ENCODE results near the gene EDEM2.
"Not testable (repeated sequence)": the region's sequence is repeated elsewhere in the genome, so short reads cannot be mapped to it uniquely, and the experiment has no call there.

The EDEM2 gene

DNA sequence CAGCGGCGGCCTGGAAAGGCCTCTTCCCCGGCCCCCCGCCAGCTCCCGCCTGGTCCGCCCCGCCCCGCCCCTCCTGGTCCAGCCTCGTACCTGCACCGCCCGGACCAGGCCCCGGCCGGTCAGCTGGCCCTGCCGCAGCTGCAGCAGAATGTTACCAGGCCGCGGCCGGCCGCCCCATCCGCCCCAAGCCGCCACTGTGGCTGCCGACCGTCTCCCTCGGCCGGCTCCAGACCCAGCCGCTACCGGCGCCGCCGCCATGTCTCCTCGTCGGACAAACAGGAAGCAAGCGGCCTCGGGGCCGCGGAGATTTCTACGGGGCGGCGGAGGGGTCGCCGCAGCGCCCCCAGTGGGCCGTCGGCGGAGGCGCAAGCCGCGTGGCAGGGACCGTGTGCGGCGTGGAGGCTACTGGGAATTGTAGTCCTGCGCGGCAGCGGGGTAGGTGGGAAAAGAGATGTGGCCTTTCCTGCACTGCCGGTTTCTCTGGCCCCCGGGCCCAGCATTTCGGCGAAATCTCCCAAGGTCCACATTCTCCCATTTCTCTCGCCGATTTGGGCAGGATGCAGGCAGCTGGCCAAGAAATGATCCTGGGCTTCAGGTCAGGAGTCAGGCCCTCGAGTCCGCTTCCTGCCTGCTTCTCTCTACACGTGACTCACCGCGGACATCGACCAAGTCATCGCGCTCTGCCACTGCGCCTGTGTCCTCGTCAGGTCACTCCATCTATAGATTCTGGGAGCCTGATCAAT, 54.4 kb downstream of the EDEM2 start, which contains the start of gene TRPC4AP:
TSS of gene TRPC4AP (minus strand) at position 284 of the 743 bp plus-strand sequence. CDS start at position 258, 26 bp downstream.
- TF ChIP-seq ZNF274 (IDR thresholded peaks at IDR 0.05; ENCODE audit: low read depth, low read length), result no peak
- H3K4me3 ChIP-seq (ENCODE audit: low read length), result peak within 1 kb of the TSS; percentile 91

DNA sequence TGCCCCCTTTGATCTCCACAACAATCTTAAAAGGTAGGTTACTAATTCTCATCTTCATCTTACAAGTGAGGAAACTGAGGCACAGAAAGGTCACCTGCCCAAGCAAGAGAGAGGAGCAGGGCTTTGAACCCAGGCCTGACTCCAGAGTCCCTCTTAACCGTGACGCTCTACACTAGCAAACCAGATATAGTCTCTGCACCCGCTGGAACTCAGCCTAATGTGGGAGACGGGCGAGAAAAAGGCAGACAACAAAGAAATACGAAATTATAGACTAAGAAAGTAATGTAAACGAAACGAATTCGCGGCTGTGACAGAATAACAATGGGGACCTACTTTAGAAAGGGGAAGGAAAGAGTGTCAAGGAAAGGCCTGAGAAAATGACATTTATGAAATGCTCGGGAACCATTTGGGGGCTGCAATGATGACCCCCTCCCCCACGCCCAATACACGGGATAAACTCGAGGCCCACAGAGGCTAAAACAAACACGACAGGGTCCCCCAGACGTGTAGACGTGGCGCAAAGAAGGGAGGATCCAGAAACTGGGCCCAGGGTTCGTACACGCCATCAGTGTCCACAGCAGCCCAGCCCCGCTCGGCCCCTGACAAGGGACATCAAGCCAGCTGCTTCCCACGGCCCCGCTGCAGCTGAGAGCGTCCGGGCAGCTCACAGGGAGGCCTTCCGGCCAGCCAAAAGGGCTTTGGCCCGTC, 55.2 kb downstream of the EDEM2 start:
- H3K4me3 ChIP-seq (ENCODE audit: low read length), result peak overlapping the region; percentile 91
- no peak for TF ChIP-seq ZNF274 (IDR thresholded peaks at IDR 0.05; ENCODE audit: low read depth, low read length)

DNA sequence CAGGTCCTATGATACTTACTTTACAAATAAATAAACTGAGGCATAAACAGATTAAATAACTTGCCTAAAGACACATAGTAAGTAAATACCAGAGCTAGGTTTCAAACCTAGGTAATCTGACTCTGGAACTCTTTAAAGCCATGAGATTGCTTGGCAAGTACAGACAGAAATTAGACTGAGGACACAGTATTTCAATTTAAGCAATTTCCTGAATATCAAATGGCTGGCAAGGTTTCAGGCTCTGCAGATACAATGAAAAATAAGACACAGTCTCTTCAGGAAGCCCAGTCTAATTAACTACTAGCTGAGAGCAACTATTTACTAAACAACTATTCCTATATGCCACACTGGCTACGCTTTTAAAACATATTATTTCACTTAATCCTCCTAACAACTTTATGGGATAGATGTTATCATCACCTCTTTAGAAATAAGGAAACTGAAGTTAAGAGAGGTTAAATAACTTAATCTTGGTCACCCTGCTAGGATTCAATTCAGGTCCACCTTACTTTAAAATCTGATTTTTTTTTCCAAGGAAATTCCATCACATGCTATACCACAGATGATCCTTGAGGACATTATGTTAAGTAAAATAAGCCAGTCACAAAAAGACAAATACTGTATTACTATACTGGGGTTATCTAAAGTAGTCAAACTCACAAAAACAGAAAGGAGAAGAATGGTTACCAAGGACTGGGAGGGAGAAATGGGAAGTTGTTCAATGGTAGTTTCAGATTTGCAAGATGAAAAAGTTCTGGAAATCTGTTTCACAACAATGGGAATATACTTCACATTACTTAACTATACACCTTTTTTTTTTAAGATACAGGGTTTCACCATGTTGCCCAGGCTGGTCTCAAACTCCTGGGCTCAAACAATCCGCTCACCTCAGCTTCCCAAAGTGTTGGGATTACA, 58.6 kb downstream of the EDEM2 start:
- no peak overlapping the region for H3K4me3 ChIP-seq (ENCODE audit: low read length)

DNA sequence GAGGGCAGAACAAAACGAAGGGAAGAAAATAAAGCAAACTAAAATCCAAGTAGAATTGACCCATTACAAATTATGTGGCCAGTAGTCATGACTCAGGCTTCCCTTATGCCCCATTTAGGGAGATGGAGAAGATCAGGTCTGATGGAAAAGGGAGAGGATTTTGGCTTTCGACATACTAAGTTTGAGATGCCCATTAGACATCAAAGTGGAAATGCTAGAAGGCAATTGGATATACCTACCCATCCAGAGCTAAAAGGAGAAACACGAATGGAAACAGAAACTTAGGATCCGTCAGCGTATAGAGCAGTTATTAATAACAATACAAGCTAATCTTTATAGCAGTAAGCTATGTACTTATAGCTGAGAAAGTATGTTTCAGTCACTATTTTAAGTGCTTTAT, 59.3 kb downstream of the EDEM2 start:
- no peak overlapping the region for H3K4me3 ChIP-seq (ENCODE audit: low read length)
- TF ChIP-seq ZNF274 (IDR thresholded peaks at IDR 0.05; ENCODE audit: low read depth, low read length), result no peak

More for the DNA sequence above, 58.6 kb downstream of the EDEM2 start:
- no peak for TF ChIP-seq ZNF274 (IDR thresholded peaks at IDR 0.05; ENCODE audit: low read depth, low read length)

DNA sequence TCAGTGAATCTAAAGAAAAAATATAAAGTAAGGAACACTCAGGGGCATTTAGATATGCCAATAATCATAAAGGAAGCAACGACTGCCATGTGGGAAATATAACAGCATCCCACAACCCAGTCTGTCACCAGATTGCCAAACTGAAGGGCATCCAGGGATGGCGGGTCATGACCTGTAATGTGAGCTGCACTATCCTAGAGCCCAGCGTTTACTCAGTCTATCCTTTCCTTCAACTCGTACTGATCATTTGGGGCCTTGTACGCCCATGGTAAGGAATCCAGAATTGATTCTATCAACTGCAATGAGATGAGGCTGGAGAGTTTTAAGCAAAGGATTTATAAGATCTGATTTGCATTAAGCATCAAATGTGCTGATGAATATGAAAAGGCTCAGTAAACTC, 59.8 kb downstream of the EDEM2 start:
- no peak for TF ChIP-seq ZNF274 (IDR thresholded peaks at IDR 0.05; ENCODE audit: low read depth, low read length)
- H3K4me3 ChIP-seq (ENCODE audit: low read length), result no peak overlapping the region

DNA sequence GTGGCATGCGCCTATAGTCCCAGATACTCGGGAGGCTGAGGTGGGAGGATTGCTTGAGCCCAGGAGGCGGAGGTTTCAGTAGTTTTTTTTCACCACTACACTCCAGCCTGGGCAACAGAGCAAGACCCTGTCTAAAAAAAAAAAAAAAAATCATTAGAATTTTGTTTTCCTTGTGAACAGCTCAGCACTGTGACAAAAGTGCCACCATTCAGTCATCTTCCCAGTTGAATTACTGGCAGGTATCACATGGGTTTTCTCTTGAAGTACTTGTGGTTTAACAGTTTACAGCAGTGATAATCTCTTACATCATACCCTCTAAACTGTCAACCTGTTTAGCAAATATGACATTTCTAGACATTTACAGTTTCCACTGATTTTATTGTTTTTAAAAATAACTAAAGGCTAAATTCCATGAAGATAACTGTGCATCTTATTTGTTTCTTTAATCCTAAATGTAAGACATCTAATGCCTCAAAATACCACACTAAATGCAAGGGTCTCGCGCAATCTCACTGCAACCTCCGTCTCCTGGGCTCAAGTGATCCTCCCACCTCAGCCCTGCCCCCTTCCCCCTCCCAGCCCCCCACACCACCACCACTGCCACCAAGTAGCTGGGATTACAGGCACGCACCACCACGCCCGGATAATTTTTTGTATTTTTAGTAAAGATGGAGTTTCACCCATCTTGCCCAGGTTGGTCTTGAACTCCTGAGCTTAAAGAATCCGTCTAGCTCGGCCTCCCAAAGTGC, 61.5 kb downstream of the EDEM2 start:
- no peak overlapping the region for H3K4me3 ChIP-seq (ENCODE audit: low read length)
- no peak for TF ChIP-seq ZNF274 (IDR thresholded peaks at IDR 0.05; ENCODE audit: low read depth, low read length)

DNA sequence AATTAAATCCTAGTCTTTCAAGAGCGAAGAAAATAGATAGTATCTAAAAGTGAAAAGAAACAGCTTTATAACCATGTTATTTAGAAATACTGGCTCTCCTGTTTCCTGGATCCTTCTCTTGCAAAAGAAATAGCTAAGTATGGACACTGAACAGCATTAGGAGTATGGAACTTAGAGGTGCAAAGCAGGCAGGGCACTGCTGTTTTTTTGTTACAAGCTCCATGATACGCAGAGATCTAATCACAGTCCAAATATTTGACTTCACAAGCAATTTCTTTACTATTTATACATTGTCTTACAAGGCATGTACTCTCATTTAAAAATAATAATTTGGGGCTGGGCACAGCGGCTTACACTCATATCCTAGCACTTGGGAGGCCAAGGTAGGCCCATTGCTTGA, 62.1 kb downstream of the EDEM2 start:
- H3K4me3 ChIP-seq (ENCODE audit: low read length), result no peak overlapping the region
- TF ChIP-seq ZNF274 (IDR thresholded peaks at IDR 0.05; ENCODE audit: low read depth, low read length), result no peak

DNA sequence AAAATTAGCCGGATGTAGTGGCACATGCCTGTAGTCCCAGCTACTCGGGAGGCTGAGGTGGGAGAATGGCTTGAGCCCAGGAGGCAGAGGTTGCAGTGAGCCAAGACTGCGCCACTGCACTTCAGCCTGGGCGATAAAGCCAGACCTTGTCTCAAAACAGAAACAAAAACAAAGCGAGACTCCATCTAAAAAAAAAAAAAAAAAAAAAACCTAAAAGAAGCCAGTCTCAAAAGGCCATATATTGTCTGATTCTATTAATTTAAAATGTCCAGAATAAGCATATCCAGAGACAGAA, 66.8 kb downstream of the EDEM2 start:
- H3K4me3 ChIP-seq (ENCODE audit: low read length), result not testable (repeated sequence)

DNA sequence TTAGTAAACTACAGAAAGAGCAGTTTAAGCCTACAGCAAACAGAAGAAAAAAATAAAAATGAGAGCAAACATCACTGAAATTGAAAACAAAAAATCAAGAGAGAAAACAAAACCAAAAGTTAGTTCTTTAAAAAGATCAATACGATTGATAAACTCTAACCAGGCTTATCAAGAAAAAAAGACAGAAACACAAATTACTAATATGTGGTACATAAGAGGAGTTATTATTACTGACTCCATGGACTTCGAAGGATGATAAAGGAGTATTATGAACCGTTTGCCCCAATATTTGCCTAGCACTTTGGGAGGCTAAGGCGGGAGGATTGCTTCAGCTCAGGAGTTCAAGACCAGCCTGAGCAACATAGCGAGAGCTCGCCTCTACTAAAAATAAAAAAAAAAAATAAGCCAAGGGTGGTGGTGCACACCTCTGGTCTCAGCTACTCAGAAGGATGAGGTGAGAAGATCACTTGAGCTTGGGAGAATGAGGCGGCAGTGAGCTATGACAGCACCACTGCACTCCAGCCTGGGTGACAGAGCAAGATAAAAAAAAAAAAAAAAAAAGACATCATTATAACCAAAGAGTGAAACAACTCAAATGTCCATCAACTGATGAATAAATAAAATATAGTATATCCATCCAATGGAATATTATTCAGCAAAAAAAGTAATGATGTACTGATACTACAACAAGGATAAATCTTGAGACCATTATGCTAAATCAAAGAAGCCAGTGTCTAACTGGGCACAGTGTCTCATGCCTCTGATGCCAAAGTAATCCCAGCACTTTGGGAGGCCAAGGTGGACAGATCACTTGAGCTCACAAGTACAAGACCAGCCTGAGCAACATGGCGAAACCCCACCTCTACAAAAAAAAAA, 67.4 kb downstream of the EDEM2 start:
- no peak overlapping the region for H3K4me3 ChIP-seq (ENCODE audit: low read length)
- no peak for TF ChIP-seq ZNF274 (IDR thresholded peaks at IDR 0.05; ENCODE audit: low read depth, low read length)

DNA sequence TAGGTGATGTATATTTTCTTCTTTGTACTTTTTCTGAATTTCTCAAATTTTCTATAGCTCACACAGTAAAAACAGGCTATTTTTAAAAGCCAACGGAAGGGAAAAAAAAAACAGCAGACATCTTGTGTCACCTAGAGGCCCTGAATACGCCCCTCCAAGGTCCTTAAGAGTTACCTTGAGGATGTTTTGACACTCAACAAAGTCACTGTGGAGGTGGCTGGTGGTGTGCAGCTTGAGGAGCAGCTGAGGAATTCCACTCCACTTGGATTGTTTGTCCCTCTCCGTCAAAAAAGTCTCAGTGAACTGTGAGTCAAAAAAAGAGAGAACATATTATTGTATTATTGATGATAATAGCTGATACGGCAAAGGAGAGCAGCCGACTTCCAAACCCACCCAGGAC, 69.3 kb downstream of the EDEM2 start:
- H3K4me3 ChIP-seq (ENCODE audit: low read length), result no peak overlapping the region
- TF ChIP-seq ZNF274 (IDR thresholded peaks at IDR 0.05; ENCODE audit: low read depth, low read length), result no peak

DNA sequence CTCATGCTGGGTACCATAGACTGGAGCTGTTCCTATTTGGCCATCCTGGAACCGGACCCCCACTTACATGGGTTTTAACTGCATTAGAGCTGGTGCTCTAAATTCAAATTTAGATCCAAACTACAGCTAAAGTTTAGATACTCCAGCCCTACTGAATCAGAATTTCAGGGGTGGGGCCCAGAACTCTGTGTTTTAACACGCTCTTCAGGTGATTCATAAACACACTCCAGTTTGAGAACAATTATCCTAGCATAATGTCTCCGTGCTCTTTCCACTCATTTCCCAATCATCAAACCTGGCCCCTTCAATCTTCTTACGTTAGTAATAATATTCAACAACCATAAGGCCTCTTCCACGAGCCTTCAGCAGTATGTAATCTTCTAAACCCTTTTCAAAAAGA, 69.8 kb downstream of the EDEM2 start:
- TF ChIP-seq ZNF274 (IDR thresholded peaks at IDR 0.05; ENCODE audit: low read depth, low read length), result no peak
- no peak overlapping the region for H3K4me3 ChIP-seq (ENCODE audit: low read length)

DNA sequence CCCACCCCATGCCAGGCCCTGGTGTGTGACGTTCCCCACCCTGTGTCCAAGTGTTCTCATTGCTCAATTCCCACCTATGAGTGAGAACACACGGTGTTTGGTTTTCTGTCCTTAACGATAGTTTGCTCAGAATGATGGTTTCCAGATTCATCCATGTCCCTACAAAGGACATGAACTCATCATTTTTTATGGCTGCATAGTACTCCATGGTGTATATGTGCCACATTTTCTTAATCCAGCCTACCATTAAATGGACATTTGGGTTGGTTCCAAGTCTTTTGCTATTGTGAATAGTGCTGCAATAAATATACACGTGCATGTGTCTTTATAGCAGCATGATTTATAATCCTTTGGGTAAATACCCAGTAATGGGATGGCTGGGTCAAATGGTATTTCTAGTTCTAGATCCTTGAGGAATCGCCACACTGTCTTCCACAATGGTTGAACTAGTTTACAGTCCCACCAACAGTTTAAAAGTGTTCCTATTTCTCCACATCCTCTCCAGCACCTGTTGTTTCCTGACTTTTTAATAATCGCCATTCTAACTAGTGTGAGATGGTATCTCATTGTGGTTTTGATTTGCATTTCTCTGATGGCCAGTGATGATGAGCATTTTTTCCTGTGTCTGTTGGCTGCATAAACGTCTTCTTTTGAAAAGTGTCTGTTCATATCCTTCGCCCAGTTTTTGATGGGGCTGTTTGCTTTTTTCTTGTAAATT, 75.5 kb downstream of the EDEM2 start:
- not testable (repeated sequence) for H3K4me3 ChIP-seq (ENCODE audit: low read length)

DNA sequence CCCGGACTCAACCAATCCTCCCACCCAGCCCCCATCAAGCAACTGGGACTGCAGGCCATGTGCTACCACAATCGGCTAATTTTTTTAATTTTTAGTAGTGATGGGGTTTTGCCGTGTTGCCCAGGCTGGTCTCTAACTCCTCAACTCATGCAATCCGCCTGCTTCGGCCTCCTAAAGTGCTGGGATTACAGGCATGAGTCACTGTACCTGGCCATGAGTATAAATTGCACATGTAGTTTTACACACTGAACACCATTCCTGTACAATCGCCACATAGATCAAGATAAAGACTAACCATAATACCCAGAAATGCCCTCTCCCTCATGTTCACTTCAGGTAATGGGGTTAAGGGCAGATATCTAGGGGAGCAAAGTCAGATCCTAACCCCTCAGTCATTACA, 80.9 kb downstream of the EDEM2 start:
- H3K4me3 ChIP-seq (ENCODE audit: low read length), result no peak overlapping the region
- no peak for TF ChIP-seq ZNF274 (IDR thresholded peaks at IDR 0.05; ENCODE audit: low read depth, low read length)

All from GM08714 (cell line).